Skeletal muscle cell (primary cell): Measurements from ENCODE around the gene KREMEN1.
"Not testable (repeated sequence)": the region's sequence is repeated elsewhere in the genome, so short reads cannot be mapped to it uniquely, and the experiment has no call there.

ENCODE experiments used
- DNase-seq: peaks from one replicate; pipeline ENCODE4 v3.0.0-alpha.2; 2010; ENCODE audit warnings: low read depth
- H3K4me3 ChIP-seq: 2 replicates; pipeline ENCODE4 v1.5.1; 2011; ENCODE audit warnings: low read depth, mild to moderate bottlenecking, control low read depth, low read length, moderate library complexity

Gene KREMEN1

DNA sequence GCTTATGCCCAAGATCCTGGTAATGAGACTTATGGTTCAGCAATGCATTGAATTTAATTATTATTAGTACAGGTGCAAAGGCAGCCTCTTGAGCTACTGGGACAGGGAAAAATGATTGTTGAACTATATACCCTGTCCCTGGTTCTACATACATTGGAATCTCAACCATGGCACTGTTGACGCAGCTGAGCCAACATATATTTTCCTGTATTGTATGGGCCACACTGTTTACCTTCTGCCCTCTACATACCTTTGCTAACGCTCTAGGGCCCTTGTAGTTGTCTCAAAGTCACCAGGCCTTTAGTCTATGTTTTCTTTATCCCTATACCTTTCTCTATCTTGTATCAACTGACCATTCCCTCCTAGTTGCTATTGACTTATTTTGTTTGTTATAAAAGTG lies 22.6 kb downstream of the KREMEN1 start:
- DNase-seq: no peak
- no peak overlapping the region for H3K4me3 ChIP-seq

- no peak for DNase-seq
- no peak overlapping the region for H3K4me3 ChIP-seq
These were observed 24.2 kb downstream of the KREMEN1 start for GRCh38 chr22:29096736-29097669.

- H3K4me3 ChIP-seq: no peak overlapping the region
- no peak for DNase-seq
These were observed 25.5 kb downstream of the KREMEN1 start for GRCh38 chr22:29098296-29098695.

DNA sequence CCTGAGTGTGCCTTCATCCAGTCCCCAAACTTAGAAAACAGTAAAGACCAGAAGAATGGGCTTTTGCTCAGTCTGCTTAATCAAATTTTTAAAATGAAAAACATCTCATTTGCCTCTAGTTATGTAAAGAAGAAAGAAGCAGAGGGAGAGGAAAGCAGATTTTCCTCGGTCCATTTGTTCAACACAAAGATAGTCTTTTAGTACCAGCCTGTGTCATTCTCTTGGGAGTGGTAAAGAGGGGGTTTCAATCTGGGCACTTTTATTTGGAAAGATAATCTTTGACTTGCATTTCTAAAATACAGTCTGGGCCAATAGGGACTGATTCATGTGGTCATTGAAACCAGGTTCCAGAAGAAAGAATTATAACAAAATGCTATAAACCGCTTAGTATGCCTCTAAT lies 29.5 kb downstream of the KREMEN1 start:
- H3K4me3 ChIP-seq: no peak overlapping the region
- DNase-seq: no peak

DNA sequence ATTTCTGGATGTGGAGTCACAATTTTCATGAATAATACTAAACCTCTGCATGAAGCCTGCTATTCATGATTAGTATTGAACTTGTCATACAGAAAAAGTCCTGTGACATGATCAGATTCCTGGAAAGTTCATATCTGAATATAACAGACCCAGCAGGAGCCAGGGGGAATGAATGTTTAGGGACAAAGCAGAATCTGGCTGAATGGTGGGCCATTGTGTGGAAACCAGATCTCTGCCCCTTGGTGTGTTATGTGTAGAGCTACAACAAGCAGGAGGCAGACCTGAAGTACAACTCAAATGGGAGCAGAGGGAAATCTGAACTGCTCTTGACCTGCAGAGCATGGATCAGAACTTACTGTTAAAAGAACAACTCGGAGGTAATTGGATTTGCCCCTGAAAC lies 30.3 kb downstream of the KREMEN1 start:
- H3K4me3 ChIP-seq: no peak overlapping the region

DNA sequence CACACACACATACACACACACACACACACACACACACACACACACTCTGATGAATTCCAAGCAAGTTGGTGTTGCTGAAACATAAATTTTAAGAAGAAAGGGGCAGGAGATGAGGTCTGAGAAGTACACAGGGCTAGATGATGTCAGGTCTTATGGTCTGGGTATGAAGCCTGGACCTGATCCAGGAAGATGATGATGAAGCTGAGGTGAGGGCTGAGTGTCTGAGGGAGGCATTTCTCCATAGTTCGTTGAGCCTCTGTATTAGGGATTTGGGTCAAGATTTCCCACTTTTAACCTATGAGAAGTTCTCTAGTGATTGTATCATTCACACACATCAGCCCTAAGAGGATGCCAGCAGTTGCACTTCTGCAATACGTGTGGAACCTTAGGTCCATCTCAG lies 32.6 kb downstream of the KREMEN1 start:
- no peak for DNase-seq
- no peak overlapping the region for H3K4me3 ChIP-seq

More for the DNA sequence above, 30.3 kb downstream of the KREMEN1 start:
- no peak for DNase-seq

- no peak for DNase-seq
- H3K4me3 ChIP-seq: no peak overlapping the region
These were observed 34.0 kb downstream of the KREMEN1 start for GRCh38 chr22:29106839-29107238.

DNA sequence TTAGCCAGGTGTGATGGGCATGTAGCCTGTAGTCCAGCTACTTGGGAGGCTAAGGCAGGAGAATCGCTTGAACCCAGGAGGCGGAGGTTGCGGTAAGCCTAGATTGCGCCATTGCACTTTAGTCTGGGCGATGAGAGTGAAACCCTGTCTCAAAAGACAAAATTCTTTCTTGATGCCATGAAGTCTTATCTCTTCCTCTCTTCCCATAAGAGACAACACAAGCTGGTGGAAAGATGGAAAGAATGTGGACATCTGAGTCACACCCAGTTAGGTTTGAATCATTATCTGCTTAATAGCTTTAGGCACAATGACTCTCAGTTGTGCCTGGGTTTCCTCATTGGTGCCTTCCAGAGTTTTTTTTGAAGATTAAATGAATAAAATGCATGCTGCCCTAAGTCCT lies 35.3 kb downstream of the KREMEN1 start:
- no peak for DNase-seq
- no peak overlapping the region for H3K4me3 ChIP-seq

GRCh38 chr22:29109822-29110221 lies 37.0 kb downstream of the KREMEN1 start:
- no peak overlapping the region for H3K4me3 ChIP-seq
- DNase-seq: no peak

- no peak overlapping the region for H3K4me3 ChIP-seq
- DNase-seq: no peak
These were observed 38.1 kb downstream of the KREMEN1 start for GRCh38 chr22:29110946-29111345.

GRCh38 chr22:29112121-29112520 lies 39.3 kb downstream of the KREMEN1 start:
- no peak overlapping the region for H3K4me3 ChIP-seq
- no peak for DNase-seq

GRCh38 chr22:29112681-29113080 lies 39.8 kb downstream of the KREMEN1 start:
- no peak overlapping the region for H3K4me3 ChIP-seq
- DNase-seq: no peak

DNA sequence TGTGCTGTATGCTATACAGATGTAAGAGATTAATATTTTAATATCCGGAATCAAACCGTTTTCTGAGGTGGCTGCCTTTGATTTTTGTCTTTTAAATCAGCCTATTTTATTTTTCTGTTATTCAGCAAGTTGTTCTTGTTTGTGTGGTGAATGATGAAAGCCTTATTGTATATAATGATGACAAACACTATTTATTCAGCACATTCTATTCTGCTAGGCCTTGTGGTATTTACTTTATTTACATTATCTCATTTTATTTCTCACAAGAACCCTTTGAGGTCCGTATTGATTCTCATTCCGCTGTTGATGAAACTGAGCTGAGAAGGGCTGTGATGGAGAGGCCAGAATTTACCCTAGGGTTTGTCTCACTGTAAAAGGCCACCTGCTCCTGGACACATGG lies 40.5 kb downstream of the KREMEN1 start:
- no peak for DNase-seq
- no peak overlapping the region for H3K4me3 ChIP-seq

DNA sequence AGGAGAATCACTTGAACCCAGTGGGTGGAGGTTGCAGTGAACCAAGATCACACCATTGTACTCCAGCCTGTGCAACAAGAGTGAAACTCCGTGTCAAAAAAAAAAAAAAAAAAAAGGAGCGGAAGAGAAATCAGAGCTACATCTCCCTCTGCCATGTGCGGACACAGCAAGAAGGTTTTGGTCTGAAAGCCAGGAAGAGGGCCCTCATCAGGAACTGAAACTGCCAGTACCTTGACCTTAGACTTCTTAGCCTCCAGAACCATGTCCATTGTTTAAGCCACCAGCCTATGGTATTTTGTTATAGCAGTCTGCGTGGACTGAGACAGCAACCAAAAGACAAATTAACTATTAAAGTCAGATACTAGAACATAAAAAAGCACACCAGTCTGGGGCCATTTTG lies 41.6 kb downstream of the KREMEN1 start:
- no peak for DNase-seq
- H3K4me3 ChIP-seq: no peak overlapping the region

- no peak for DNase-seq
- no peak overlapping the region for H3K4me3 ChIP-seq
These were observed 43.0 kb downstream of the KREMEN1 start for GRCh38 chr22:29115682-29116288.

GRCh38 chr22:29116397-29117123 lies 43.7 kb downstream of the KREMEN1 start:
- no peak overlapping the region for H3K4me3 ChIP-seq
- DNase-seq: no peak

DNA sequence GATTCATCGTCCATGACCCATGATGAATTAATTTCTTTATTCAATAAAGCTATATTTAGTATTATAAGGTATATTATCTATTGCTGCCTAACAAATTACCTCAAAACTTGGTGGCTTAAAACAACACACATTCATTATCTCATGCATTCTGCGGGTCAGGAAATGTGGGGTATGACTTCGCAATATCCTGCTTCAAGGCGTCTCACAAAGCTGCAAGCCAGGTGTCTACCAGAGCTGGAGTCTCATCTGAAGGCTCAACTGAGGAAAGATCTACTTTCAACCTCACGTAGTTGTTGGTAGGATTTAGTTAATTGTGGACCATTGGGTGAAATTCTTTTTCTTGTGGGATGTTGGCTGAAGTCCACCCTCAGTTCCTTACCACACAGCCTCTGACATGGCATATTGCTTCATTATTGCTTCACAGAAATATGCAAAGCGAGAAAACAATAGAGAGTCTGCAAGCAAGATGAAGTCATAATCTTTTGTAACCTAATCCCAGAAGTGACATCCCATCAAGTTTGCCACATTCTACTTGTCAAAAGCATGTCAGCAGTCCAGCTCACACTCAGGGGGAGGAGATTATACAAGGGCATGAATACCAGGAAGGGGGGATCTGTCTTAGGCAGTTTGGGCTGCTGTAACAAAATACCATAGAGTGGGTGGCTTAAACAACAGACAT lies 45.1 kb downstream of the KREMEN1 start:
- H3K4me3 ChIP-seq: no peak overlapping the region
- peak; percentile 54 for DNase-seq

GRCh38 chr22:29120098-29120912 lies 47.5 kb downstream of the KREMEN1 start:
- DNase-seq, H3K4me3 ChIP-seq: not testable (repeated sequence)

GRCh38 chr22:29121124-29121523 lies 48.3 kb downstream of the KREMEN1 start:
- H3K4me3 ChIP-seq: no peak overlapping the region
- no peak for DNase-seq
